H9 (cell line): ENCODE measurements around the gene KRT15. TPM values are rescaled to one million over a fixed set of nuclear protein-coding genes. Genes with fewer than 3 reads are reported as not detected.

ENCODE experiments used
- DNase-seq: peaks from one replicate; pipeline ENCODE4 v3.0.0-alpha.2; 2017
- H2AFZ ChIP-seq: one replicate; pipeline ENCODE4 v1.6.1; 2013; ENCODE audit warnings: mild to moderate bottlenecking, low read length, control low read depth, moderate library complexity
- H2AK5ac ChIP-seq: 2 replicates; pipeline ENCODE4 v1.6.1; 2013; ENCODE audit warnings: low read length, control low read depth, mixed read lengths; ENCODE audit not compliant: insufficient read length
- H2BK120ac ChIP-seq: one replicate; pipeline ENCODE4 v1.6.1; 2013; ENCODE audit warnings: low read depth, mild to moderate bottlenecking, low read length, control low read depth, inconsistent platforms; ENCODE audit not compliant: poor library complexity, severe bottlenecking
- H2BK12ac ChIP-seq: 2 replicates; pipeline ENCODE4 v1.6.1; 2013; ENCODE audit warnings: low read length, control low read depth, mixed read lengths, low read depth; ENCODE audit not compliant: insufficient read length
- H2BK15ac ChIP-seq: 2 replicates; pipeline ENCODE4 v1.6.1; 2013; ENCODE audit warnings: low read depth, low read length, control low read depth
- H2BK20ac ChIP-seq: one replicate; pipeline ENCODE4 v1.6.1; 2013; ENCODE audit warnings: low read depth, mild to moderate bottlenecking, low read length, control low read depth, inconsistent platforms; ENCODE audit not compliant: poor library complexity, severe bottlenecking
- H2BK5ac ChIP-seq: 2 replicates; pipeline ENCODE4 v1.6.1; 2013; ENCODE audit warnings: low read length, control low read depth, mixed read lengths; ENCODE audit not compliant: insufficient read length
- H3K14ac ChIP-seq: 2 replicates; pipeline ENCODE4 v1.6.1; 2013; ENCODE audit warnings: low read length, control low read depth; ENCODE audit not compliant: insufficient read depth
- H3K18ac ChIP-seq: 2 replicates; pipeline ENCODE4 v1.6.1; 2013; ENCODE audit warnings: low read depth, mild to moderate bottlenecking, mixed read lengths, low read length, control low read depth; ENCODE audit not compliant: insufficient read length
- H3K23ac ChIP-seq: 2 replicates; pipeline ENCODE4 v1.6.1; 2013; ENCODE audit warnings: low read length, control low read depth, mixed read lengths, low read depth; ENCODE audit not compliant: insufficient read length
- H3K23me2 ChIP-seq: 2 replicates; pipeline ENCODE4 v1.6.1; 2013; ENCODE audit warnings: low read depth, mild to moderate bottlenecking, mixed read lengths, low read length, control low read depth; ENCODE audit not compliant: insufficient read length, poor library complexity, severe bottlenecking
- H3K27ac ChIP-seq: 2 replicates; pipeline ENCODE4 v1.5.1; 2013; ENCODE audit warnings: low read length, control low read depth, mixed read lengths, low read depth; ENCODE audit not compliant: insufficient read length
- H3K27me3 ChIP-seq: 2 replicates; pipeline ENCODE4 v1.6.1; 2013; ENCODE audit warnings: low read length, control low read depth, inconsistent platforms; ENCODE audit not compliant: insufficient read depth
- H3K4ac ChIP-seq: 2 replicates; pipeline ENCODE4 v1.6.1; 2013; ENCODE audit warnings: low read depth, mild to moderate bottlenecking, control low read depth, inconsistent platforms, low read length, moderate library complexity
- H3K4me1 ChIP-seq: 2 replicates; pipeline ENCODE4 v1.6.1; 2013; ENCODE audit warnings: low read length, control low read depth, inconsistent platforms; ENCODE audit not compliant: insufficient read depth
- H3K4me2 ChIP-seq: 2 replicates; pipeline ENCODE4 v1.6.1; 2013; ENCODE audit warnings: low read length, control low read depth, mixed read lengths; ENCODE audit not compliant: insufficient read length, insufficient read depth
- H3K56ac ChIP-seq: 2 replicates; pipeline ENCODE4 v1.6.1; 2013; ENCODE audit warnings: low read depth, mild to moderate bottlenecking, mixed read lengths, low read length, control low read depth; ENCODE audit not compliant: insufficient read length
- H3K79me1 ChIP-seq: 2 replicates; pipeline ENCODE4 v1.6.1; 2013; ENCODE audit warnings: low read depth, mild to moderate bottlenecking, moderate library complexity, low read length, control low read depth, inconsistent platforms; ENCODE audit not compliant: insufficient read depth, poor library complexity, severe bottlenecking
- H3K79me2 ChIP-seq: 2 replicates; pipeline ENCODE4 v1.6.1; 2013; ENCODE audit warnings: low read length, control low read depth, inconsistent platforms; ENCODE audit not compliant: insufficient read depth
- H3K9ac ChIP-seq: 2 replicates; pipeline ENCODE4 v1.6.1; 2013; ENCODE audit warnings: low read length, control low read depth, mixed read lengths; ENCODE audit not compliant: insufficient read length; ENCODE audit errors: extremely low read depth
- H3K9me3 ChIP-seq: one replicate; pipeline ENCODE4 v1.6.1; 2013; ENCODE audit warnings: low read depth, low read length, inconsistent platforms; ENCODE audit not compliant: control insufficient read depth
- H3T11ph ChIP-seq: one replicate; pipeline ENCODE4 v1.6.1; 2013; ENCODE audit warnings: mild to moderate bottlenecking, low read length, control low read depth, inconsistent platforms
- H4K20me1 ChIP-seq: one replicate; pipeline ENCODE4 v1.6.1; 2013; ENCODE audit not compliant: control insufficient read depth, insufficient read length, insufficient read depth
- H4K5ac ChIP-seq: 2 replicates; pipeline ENCODE4 v1.6.1; 2013; ENCODE audit warnings: low read depth, mild to moderate bottlenecking, mixed read lengths, low read length, control low read depth; ENCODE audit not compliant: insufficient read length
- H4K8ac ChIP-seq: replicated peaks from 2 replicates; pipeline ENCODE4 v1.6.1; 2013; ENCODE audit warnings: low read length, control low read depth, mixed read lengths, low read depth; ENCODE audit not compliant: insufficient read length
- H4K91ac ChIP-seq: 2 replicates; pipeline ENCODE4 v1.6.1; 2013; ENCODE audit warnings: low read depth, mild to moderate bottlenecking, moderate library complexity, mixed read lengths, low read length, control low read depth; ENCODE audit not compliant: insufficient read length
- H3K27ac Mint-ChIP-seq, 3 experiments: 2 replicates in 2 of 3; 3 replicates in 1 of 3; pipeline ENCODE4 v1.8.0; 2020 to 2021; ENCODE audit warnings: mixed read lengths in 3 of 3, mild to moderate bottlenecking in 1 of 3, moderate library complexity in 1 of 3
- H3K27me3 Mint-ChIP-seq: 2 replicates; pipeline ENCODE4 v1.8.0; 2021; ENCODE audit warnings: low read depth, mild to moderate bottlenecking, moderate library complexity, mixed read lengths
- H3K36me3 Mint-ChIP-seq, 3 experiments: 2 replicates in 2 of 3; 3 replicates in 1 of 3; pipeline ENCODE4 v1.8.0; 2020 to 2021; ENCODE audit warnings: low read depth in 3 of 3, mixed read lengths in 3 of 3; ENCODE audit not compliant: insufficient read depth in 1 of 3
- H3K4me1 Mint-ChIP-seq, 2 experiments: 2 replicates each; pipeline ENCODE4 v1.8.0; 2020; ENCODE audit warnings: mixed read lengths in 2 of 2
- H3K4me3 Mint-ChIP-seq, 2 experiments: 2 replicates in 1 of 2; 3 replicates in 1 of 2; pipeline ENCODE4 v1.8.0; 2020 to 2021; ENCODE audit warnings: mild to moderate bottlenecking in 2 of 2, mixed read lengths in 2 of 2, moderate library complexity in 1 of 2
- H3K9me3 Mint-ChIP-seq, 2 experiments: 2 replicates in 1 of 2; 3 replicates in 1 of 2; pipeline ENCODE4 v1.8.0; 2020; ENCODE audit warnings: mild to moderate bottlenecking in 2 of 2, mixed read lengths in 2 of 2, moderate library complexity in 1 of 2
- WGBS: extraction: QIAGEN DNeasy Blood & Tissue Kit; methylation state at CpG from one replicate; pipeline ENCODE4 v1.1.7; 2013; ENCODE audit warnings: missing lambda C conversion rate, low lambda C conversion rate, mixed read lengths; ENCODE audit not compliant: insufficient read length; ENCODE audit errors: extremely low coverage; 5-methylcytosine and 5-hydroxymethylcytosine counted together
- total RNA-seq: library from RNA; stranded (reverse); gene quantifications from 2 replicates; pipeline ENCODE4 v1.2.1, GENCODE V29; 2021
- TF ChIP-seq, protein P1 (sequence below): fragments of 200-600 bp; sonication (generic); conservative IDR thresholded peaks from 3 replicates; pipeline ENCODE4 v1.8.0; 2021; ENCODE audit warnings: antibody characterized with exemption, mild to moderate bottlenecking

The KRT15 gene
- total RNA-seq, 1 experiment from 2014 or later, result 0.87 TPM

DNA sequence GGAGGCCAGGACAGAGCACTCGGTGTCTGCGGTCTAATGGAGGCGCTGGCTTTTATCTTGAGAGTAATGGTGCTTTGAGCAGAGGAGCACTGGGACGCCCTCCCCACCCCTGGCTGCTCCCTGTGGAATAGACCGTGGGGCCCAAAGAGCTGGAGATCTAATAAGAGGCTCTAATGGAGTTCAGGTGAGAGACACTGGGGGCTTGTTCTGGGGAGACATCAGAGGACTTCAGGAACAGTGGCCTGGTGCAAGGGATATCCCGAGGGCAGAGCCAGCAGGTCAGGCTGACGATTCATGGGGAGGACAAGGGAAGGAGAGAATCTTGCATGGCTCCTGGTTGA is 18.9 kb upstream of the KRT15 start:
- H3K23me2 ChIP-seq, result no peaks in the 10 kb centered on the region
- H3K18ac ChIP-seq, result no peak overlapping the region
- no peak overlapping the region for H4K5ac ChIP-seq
- no peaks in the 10 kb centered on the region for H3K79me1 ChIP-seq
- H3K9ac ChIP-seq, result no peak overlapping the region
- no peaks in the 10 kb centered on the region for H3K36me3 Mint-ChIP-seq
- no peaks in the 10 kb centered on the region for H3K9me3 ChIP-seq
- H2BK5ac ChIP-seq, result no peak overlapping the region
- no peak overlapping the region for H2BK120ac ChIP-seq
- H3K27me3 ChIP-seq, result no peaks in the 10 kb centered on the region
- no peak overlapping the region for H2AK5ac ChIP-seq
- H3K23ac ChIP-seq, result no peak overlapping the region
- H4K8ac ChIP-seq, result no peak overlapping the region
- H3K4me3 Mint-ChIP-seq, result no peak overlapping the region; a peak in 1 of 5 replicates
- H4K20me1 ChIP-seq, result no peaks in the 10 kb centered on the region
- H3K27me3 Mint-ChIP-seq, result peaks cover 12% of the 10 kb centered on the region
- no peaks in the 10 kb centered on the region; a peak in 1 of 5 replicates for H3K9me3 Mint-ChIP-seq
- no peak overlapping the region for H3K4me2 ChIP-seq
- no peak for DNase-seq
- H3K27ac ChIP-seq, result no peak overlapping the region
- TF ChIP-seq, protein P1, sequence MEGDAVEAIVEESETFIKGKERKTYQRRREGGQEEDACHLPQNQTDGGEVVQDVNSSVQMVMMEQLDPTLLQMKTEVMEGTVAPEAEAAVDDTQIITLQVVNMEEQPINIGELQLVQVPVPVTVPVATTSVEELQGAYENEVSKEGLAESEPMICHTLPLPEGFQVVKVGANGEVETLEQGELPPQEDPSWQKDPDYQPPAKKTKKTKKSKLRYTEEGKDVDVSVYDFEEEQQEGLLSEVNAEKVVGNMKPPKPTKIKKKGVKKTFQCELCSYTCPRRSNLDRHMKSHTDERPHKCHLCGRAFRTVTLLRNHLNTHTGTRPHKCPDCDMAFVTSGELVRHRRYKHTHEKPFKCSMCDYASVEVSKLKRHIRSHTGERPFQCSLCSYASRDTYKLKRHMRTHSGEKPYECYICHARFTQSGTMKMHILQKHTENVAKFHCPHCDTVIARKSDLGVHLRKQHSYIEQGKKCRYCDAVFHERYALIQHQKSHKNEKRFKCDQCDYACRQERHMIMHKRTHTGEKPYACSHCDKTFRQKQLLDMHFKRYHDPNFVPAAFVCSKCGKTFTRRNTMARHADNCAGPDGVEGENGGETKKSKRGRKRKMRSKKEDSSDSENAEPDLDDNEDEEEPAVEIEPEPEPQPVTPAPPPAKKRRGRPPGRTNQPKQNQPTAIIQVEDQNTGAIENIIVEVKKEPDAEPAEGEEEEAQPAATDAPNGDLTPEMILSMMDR, result no peak
- peak overlapping the region in 1 of 3 experiments; percentile 10; a peak in 1 of 7 replicates for H3K27ac Mint-ChIP-seq
- H3K79me2 ChIP-seq, result no peaks in the 10 kb centered on the region
- no peak overlapping the region for H2BK20ac ChIP-seq
- H2BK12ac ChIP-seq, result no peak overlapping the region
- H2AFZ ChIP-seq, result no peak overlapping the region
- H3K14ac ChIP-seq, result 0 out of 2 replicates have a peak overlapping the region, but pooled peaks have one; percentile 33
- H3K4me1 Mint-ChIP-seq, result peaks cover 49 to 62% of the 10 kb centered on the region in 2 experiments
- H3T11ph ChIP-seq, result no peak overlapping the region
- no peak overlapping the region for H3K4ac ChIP-seq
- H3K4me1 ChIP-seq, result peaks cover 2% of the 10 kb centered on the region; the same call in 1 of the 2 replicates
- WGBS, result no CpG with 5 or more reads among the region's 7 CpGs
- no peak overlapping the region for H3K56ac ChIP-seq
- H2BK15ac ChIP-seq, result no peak overlapping the region
- H4K91ac ChIP-seq, result no peak overlapping the region
